Activated T-cell treated with anti-CD3 and anti-CD28 coated beads, Interleukin-2, amount 50 U/mL, for 4 hours (primary cell): ENCODE results near the gene BCL6. TPM values are rescaled to one million over a fixed set of nuclear protein-coding genes. Genes with fewer than 3 reads are reported as not detected.
A peak's percentile ranks its signal among the peaks of the same experiment; 100 is the strongest.

Experiments
- ATAC-seq, 2 donors: fragments of 200-7000 bp; cut with Tn5 transposase; one replicate each; pipeline ENCODE4 v1.10.0; 2021
- DNase-seq: peaks from one replicate; pipeline ENCODE4 v3.0.0-alpha.2; 2020
- H3K27me3 Mint-ChIP-seq: one replicate; pipeline ENCODE4 v1.8.0; 2021; ENCODE audit warnings: low read depth, mixed read lengths
- H3K36me3 Mint-ChIP-seq: one replicate; pipeline ENCODE4 v1.8.0; 2022; ENCODE audit warnings: mixed read lengths; ENCODE audit not compliant: insufficient read depth
- H3K4me1 Mint-ChIP-seq: one replicate; pipeline ENCODE4 v1.8.0; 2021; ENCODE audit warnings: low read depth, mixed read lengths
- H3K4me3 Mint-ChIP-seq: one replicate; pipeline ENCODE4 v1.8.0; 2021; ENCODE audit warnings: mild to moderate bottlenecking, moderate library complexity, mixed read lengths
- H3K9me3 Mint-ChIP-seq: one replicate; pipeline ENCODE4 v1.8.0; 2021; ENCODE audit warnings: mixed read lengths
- total RNA-seq, 3 donors: library from RNA; stranded (reverse); gene quantifications; one replicate each; pipeline ENCODE4 v1.2.1, GENCODE V29; 2021

Gene BCL6
- total RNA-seq, 3 donors from 2014 or later: 35.7 to 40.5 (median 39.1) TPM

DNA sequence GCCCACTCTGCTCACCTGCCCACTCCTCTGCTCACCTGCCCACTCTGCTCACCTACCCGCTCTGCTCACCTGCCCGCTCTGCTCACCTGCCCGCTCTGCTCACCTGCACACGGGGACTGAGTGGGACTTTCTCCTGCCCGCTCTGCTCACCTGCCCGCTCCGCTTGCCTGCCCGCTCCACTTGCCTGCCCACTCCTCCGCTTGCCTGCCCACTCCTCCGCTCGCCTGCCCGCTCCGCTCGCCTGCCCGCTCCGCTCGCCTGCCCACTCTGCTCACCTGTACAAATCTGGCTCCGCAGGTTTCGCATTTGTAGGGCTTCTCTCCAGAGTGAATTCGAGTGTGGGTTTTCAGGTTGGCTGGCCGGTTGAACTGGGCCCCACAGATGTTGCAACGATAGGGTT is 20.0 kb downstream of the BCL6 start:
- ATAC-seq: no peak
- Mint-ChIP-seq H3K4me3 (no peak overlapping the region), H3K4me1 (no peaks in the 10 kb centered on the region), H3K27me3 (no peaks in the 10 kb centered on the region), H3K36me3 (peaks cover 68% of the 10 kb centered on the region), H3K9me3 (no peaks in the 10 kb centered on the region)
- DNase-seq: no peak

DNA sequence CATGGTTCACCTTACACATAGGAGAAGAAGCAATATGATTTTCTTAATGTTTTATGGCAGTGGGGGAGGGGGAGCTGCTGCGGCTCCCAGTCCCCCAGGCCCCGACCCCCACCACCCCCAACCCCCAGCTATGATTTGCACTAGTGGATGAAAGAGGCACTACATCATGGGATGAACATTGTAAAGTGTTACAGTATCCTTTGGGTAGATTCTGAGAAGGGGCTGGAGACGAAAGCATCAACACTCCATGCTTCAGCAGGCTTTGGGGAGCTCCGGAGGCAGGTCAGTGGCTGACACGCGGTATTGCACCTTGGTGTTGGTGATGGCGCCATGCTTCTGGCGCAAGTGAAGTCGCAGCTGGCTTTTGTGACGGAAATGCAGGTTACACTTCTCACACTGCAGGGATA is 23.1 kb downstream of the BCL6 start:
- no peaks in the 10 kb centered on the region for H3K4me1 Mint-ChIP-seq
- H3K9me3 Mint-ChIP-seq: no peaks in the 10 kb centered on the region
- DNase-seq: no peak
- no peak for ATAC-seq
- H3K27me3 Mint-ChIP-seq: no peaks in the 10 kb centered on the region
- H3K4me3 Mint-ChIP-seq: no peak overlapping the region
- peaks cover 43% of the 10 kb centered on the region for H3K36me3 Mint-ChIP-seq

- Mint-ChIP-seq H3K9me3 (no peaks in the 10 kb centered on the region), H3K27me3 (no peaks in the 10 kb centered on the region), H3K36me3 (peaks cover 34% of the 10 kb centered on the region), H3K4me1 (no peaks in the 10 kb centered on the region), H3K4me3 (no peak overlapping the region)
- ATAC-seq (no peak), DNase-seq (no peak)
Measured at GRCh38 chr3:187721055-187721454, 24.2 kb downstream of the BCL6 start.

- H3K36me3 Mint-ChIP-seq: peaks cover 28% of the 10 kb centered on the region
- no peak overlapping the region for H3K4me3 Mint-ChIP-seq
- H3K4me1 Mint-ChIP-seq: no peaks in the 10 kb centered on the region
- H3K27me3 Mint-ChIP-seq: no peaks in the 10 kb centered on the region
- no peak for DNase-seq
- no peaks in the 10 kb centered on the region for H3K9me3 Mint-ChIP-seq
- no peak for ATAC-seq
Measured at GRCh38 chr3:187720337-187720670, 25.0 kb downstream of the BCL6 start.

GRCh38 chr3:187719628-187720336 is 25.5 kb downstream of the BCL6 start:
- H3K4me3 Mint-ChIP-seq: no peak overlapping the region
- H3K9me3 Mint-ChIP-seq: no peaks in the 10 kb centered on the region
- H3K4me1 Mint-ChIP-seq: no peaks in the 10 kb centered on the region
- H3K27me3 Mint-ChIP-seq: no peaks in the 10 kb centered on the region
- ATAC-seq (no peak), DNase-seq (no peak)
- peaks cover 26% of the 10 kb centered on the region for H3K36me3 Mint-ChIP-seq

DNA sequence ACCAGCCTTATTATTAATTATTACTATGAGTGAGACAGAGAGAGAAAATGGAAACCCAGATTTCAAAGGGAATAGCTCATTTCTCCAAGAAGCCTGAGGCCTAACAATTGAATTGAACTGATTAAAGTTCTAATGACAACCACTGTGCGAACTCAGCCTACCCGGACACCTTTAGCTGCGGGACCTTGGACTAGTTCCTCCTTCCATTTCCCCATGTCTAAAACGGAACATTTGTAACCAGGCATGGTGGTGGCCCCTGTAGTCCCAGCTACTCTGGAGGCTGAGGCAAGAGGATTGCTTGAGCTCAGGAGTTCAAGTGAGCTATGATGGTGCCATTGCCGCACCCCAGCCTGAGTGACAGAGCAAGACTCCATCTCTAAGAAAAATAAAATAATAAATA is 26.5 kb downstream of the BCL6 start:
- ATAC-seq (no peak), DNase-seq (no peak)
- Mint-ChIP-seq H3K27me3 (no peaks in the 10 kb centered on the region), H3K9me3 (no peaks in the 10 kb centered on the region), H3K4me3 (no peak overlapping the region), H3K36me3 (peaks cover 19% of the 10 kb centered on the region), H3K4me1 (peaks cover 8% of the 10 kb centered on the region)

DNA sequence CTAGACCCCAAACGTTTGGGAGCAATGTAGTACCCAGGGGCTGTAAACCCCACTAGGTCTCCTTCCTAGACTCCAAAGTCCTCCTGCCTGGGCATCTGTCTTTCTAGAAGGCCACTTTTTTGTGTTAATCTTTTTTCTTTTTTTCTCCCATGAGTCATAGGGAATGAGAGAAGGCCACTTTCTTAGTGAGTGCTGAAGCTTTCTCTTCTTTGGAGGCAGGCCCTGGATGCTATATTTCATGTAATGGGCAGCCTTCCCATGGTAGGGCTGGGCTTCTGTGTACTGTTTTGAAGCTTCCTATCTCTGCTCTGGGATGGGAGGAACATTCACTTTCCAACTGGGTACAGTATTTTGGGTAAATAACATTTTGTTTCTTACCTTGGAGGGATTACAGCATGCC is 27.7 kb downstream of the BCL6 start:
- no peaks in the 10 kb centered on the region for H3K27me3 Mint-ChIP-seq
- no peaks in the 10 kb centered on the region for H3K9me3 Mint-ChIP-seq
- H3K4me3 Mint-ChIP-seq: no peak overlapping the region
- H3K36me3 Mint-ChIP-seq: peaks cover 8% of the 10 kb centered on the region
- peaks cover 15% of the 10 kb centered on the region for H3K4me1 Mint-ChIP-seq
- DNase-seq (no peak), ATAC-seq (no peak)

- Mint-ChIP-seq H3K27me3 (no peaks in the 10 kb centered on the region), H3K36me3 (no peaks in the 10 kb centered on the region), H3K9me3 (no peaks in the 10 kb centered on the region), H3K4me1 (peaks cover 15% of the 10 kb centered on the region), H3K4me3 (no peak overlapping the region)
- DNase-seq (peak; percentile 65), ATAC-seq (peak; percentile 84 to 87)
Measured at GRCh38 chr3:187714404-187714979, 30.8 kb downstream of the BCL6 start.

GRCh38 chr3:187713504-187713903 is 31.8 kb downstream of the BCL6 start:
- no peak for DNase-seq
- H3K4me3 Mint-ChIP-seq: no peak overlapping the region

GRCh38 chr3:187709155-187709554 is 36.1 kb downstream of the BCL6 start:
- Mint-ChIP-seq H3K4me1 (peaks cover 10% of the 10 kb centered on the region), H3K36me3 (no peaks in the 10 kb centered on the region), H3K27me3 (no peaks in the 10 kb centered on the region), H3K4me3 (no peak overlapping the region), H3K9me3 (no peaks in the 10 kb centered on the region)
- ATAC-seq (no peak), DNase-seq (no peak)

More at GRCh38 chr3:187713504-187713903, 31.8 kb downstream of the BCL6 start:
- Mint-ChIP-seq H3K4me1 (peaks cover 15% of the 10 kb centered on the region), H3K36me3 (no peaks in the 10 kb centered on the region), H3K27me3 (no peaks in the 10 kb centered on the region), H3K9me3 (no peaks in the 10 kb centered on the region)
- ATAC-seq: peak; percentile 41 to 72

GRCh38 chr3:187708696-187709095 is 36.6 kb downstream of the BCL6 start:
- Mint-ChIP-seq H3K36me3 (no peaks in the 10 kb centered on the region), H3K9me3 (no peaks in the 10 kb centered on the region), H3K4me3 (no peak overlapping the region), H3K4me1 (peaks cover 6% of the 10 kb centered on the region), H3K27me3 (no peaks in the 10 kb centered on the region)
- DNase-seq (no peak), ATAC-seq (no peak)

- Mint-ChIP-seq H3K9me3 (no peaks in the 10 kb centered on the region), H3K27me3 (no peaks in the 10 kb centered on the region), H3K4me3 (no peak overlapping the region), H3K36me3 (no peaks in the 10 kb centered on the region), H3K4me1 (no peaks in the 10 kb centered on the region)
- DNase-seq: no peak
- no peak for ATAC-seq
Measured at GRCh38 chr3:187706971-187707370, 38.3 kb downstream of the BCL6 start.

- Mint-ChIP-seq H3K9me3 (no peaks in the 10 kb centered on the region), H3K27me3 (no peaks in the 10 kb centered on the region), H3K4me3 (no peak overlapping the region), H3K36me3 (no peaks in the 10 kb centered on the region), H3K4me1 (no peaks in the 10 kb centered on the region)
- no peak for ATAC-seq
- no peak for DNase-seq
Measured at GRCh38 chr3:187705164-187705563, 40.1 kb downstream of the BCL6 start.

GRCh38 chr3:187702507-187703033 is 42.7 kb downstream of the BCL6 start, which contains the start of gene RTP2:
Gene RTP2 (minus strand): TSS chr3:187702557. CDS start chr3:187702128, 429 bp downstream.
- Mint-ChIP-seq H3K4me1 (no peaks in the 10 kb centered on the region), H3K9me3 (no peaks in the 10 kb centered on the region), H3K36me3 (no peaks in the 10 kb centered on the region), H3K4me3 (no peak within 1 kb of the TSS), H3K27me3 (no peaks in the 10 kb centered on the region)
- ATAC-seq (no peak), DNase-seq (no peak)

- H3K27me3 Mint-ChIP-seq: peaks cover 4% of the 10 kb centered on the region
- DNase-seq (no peak), ATAC-seq (no peak)
- no peaks in the 10 kb centered on the region for H3K9me3 Mint-ChIP-seq
- H3K4me3 Mint-ChIP-seq: no peak overlapping the region
- H3K4me1 Mint-ChIP-seq: no peaks in the 10 kb centered on the region
- no peaks in the 10 kb centered on the region for H3K36me3 Mint-ChIP-seq
Measured at GRCh38 chr3:187700249-187700648, 45.0 kb downstream of the BCL6 start.
